ENCODE results near the gene PLXND1. TPM values are rescaled to one million over a fixed set of nuclear protein-coding genes. Genes with fewer than 3 reads are reported as not detected.

Gene PLXND1
- total RNA-seq, 2 donors from 2014 or later = 47.7 to 135 TPM

- intact Hi-C loops (cut with DNase I) = no loop called here
These were observed 49.5 kb downstream of the PLXND1 start for GRCh38 chr3:129556890-129557547.

GRCh38 chr3:129556358-129556695, 50.1 kb downstream of the PLXND1 start:
- H3K9me3 ChIP-seq = no peaks in the 10 kb centered on the region
- TF ChIP-seq CTCF (IDR thresholded peaks at IDR 0.05) (no peak), POLR2A (IDR thresholded peaks at IDR 0.05) (no peak)
- DNase-seq (no peak), ATAC-seq (no peak)
- intact Hi-C loops (cut with DNase I) = no loop called here
- no peak overlapping the region for H3K27ac ChIP-seq
- peaks cover 11% of the 10 kb centered on the region for H3K4me1 ChIP-seq
- H3K27me3 ChIP-seq = no peaks in the 10 kb centered on the region
- WGBS, 2 donors = 84 to 93% methylated on average over 10 to 11 of the region's 15 CpGs
- H3K36me3 ChIP-seq (replicated peaks in 1 of 2; ENCODE audit: insufficient read depth in 1 of 2, low read depth in 2 of 2) = no peaks in the 10 kb centered on the region
- H3K4me3 ChIP-seq = no peak overlapping the region

More at GRCh38 chr3:129556890-129557547, 49.5 kb downstream of the PLXND1 start:
- TF ChIP-seq POLR2A (IDR thresholded peaks at IDR 0.05) (no peak), CTCF (IDR thresholded peaks at IDR 0.05) (no peak)
- 89 to 95% methylated on average over 20 to 31 of the region's 31 CpGs for WGBS, 2 donors
- no peaks in the 10 kb centered on the region for H3K27me3 ChIP-seq
- H3K36me3 ChIP-seq (replicated peaks in 1 of 2; ENCODE audit: insufficient read depth in 1 of 2, low read depth in 2 of 2) = no peaks in the 10 kb centered on the region
- ATAC-seq (no peak), DNase-seq (no peak)
- H3K4me1 ChIP-seq = peaks cover 11% of the 10 kb centered on the region
- no peak overlapping the region for H3K27ac ChIP-seq
- no peak overlapping the region for H3K4me3 ChIP-seq
- no peaks in the 10 kb centered on the region for H3K9me3 ChIP-seq

GRCh38 chr3:129555616-129556357, 50.7 kb downstream of the PLXND1 start:
- TF ChIP-seq POLR2A (IDR thresholded peaks at IDR 0.05) = no peak
- no peak for TF ChIP-seq CTCF (IDR thresholded peaks at IDR 0.05)
- WGBS, 2 donors = 87 to 92% methylated on average over 5 to 18 of the region's 18 CpGs
- DNase-seq (no peak), ATAC-seq (no peak)
- H3K36me3 ChIP-seq (replicated peaks in 1 of 2; ENCODE audit: insufficient read depth in 1 of 2, low read depth in 2 of 2) = no peaks in the 10 kb centered on the region
- intact Hi-C loops (cut with DNase I) = no loop called here
- H3K9me3 ChIP-seq = no peaks in the 10 kb centered on the region
- peaks cover 11% of the 10 kb centered on the region for H3K4me1 ChIP-seq
- H3K27me3 ChIP-seq = no peaks in the 10 kb centered on the region
- no peak overlapping the region for H3K4me3 ChIP-seq
- H3K27ac ChIP-seq = no peak overlapping the region

GRCh38 chr3:129555153-129555550, 51.3 kb downstream of the PLXND1 start:
- ATAC-seq = no peak
- H3K27ac ChIP-seq = no peak overlapping the region
- intact Hi-C loops (cut with DNase I) = no loop called here
- H3K4me3 ChIP-seq = no peak overlapping the region
- TF ChIP-seq CTCF (IDR thresholded peaks at IDR 0.05) (no peak), POLR2A (IDR thresholded peaks at IDR 0.05) (no peak)
- no peak for DNase-seq
- no peaks in the 10 kb centered on the region for H3K36me3 ChIP-seq (replicated peaks in 1 of 2; ENCODE audit: insufficient read depth in 1 of 2, low read depth in 2 of 2)
- no peaks in the 10 kb centered on the region for H3K27me3 ChIP-seq
- peaks cover 11% of the 10 kb centered on the region for H3K4me1 ChIP-seq
- WGBS, 2 donors = 68 to 77% methylated on average over 10 to 15 of the region's 15 CpGs
- H3K9me3 ChIP-seq = no peaks in the 10 kb centered on the region

Data from body of pancreas (tissue), 4 donors.